ENCODE measurements around the gene SH2D5.

DNA sequence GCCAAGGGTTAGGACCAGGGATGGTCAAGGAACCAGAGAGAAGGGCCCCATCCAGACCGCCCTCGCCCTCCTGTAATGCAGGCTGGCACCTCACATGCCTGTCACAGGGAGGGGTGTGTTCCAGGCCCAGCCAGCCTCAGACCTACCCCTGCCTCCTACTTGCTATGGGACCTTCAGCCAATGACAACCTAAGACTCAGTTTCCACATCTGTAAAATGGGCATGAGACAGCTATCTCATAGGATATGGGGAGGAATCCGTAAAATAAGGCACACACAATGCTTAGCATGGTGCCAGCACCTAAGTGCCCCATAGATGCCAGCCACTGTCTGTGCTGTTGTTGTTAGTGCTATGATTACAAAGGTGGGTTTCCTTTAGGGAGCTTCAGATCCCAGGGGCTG is 22.6 kb downstream of the SH2D5 start:
- TF ChIP-seq, protein P1, sequence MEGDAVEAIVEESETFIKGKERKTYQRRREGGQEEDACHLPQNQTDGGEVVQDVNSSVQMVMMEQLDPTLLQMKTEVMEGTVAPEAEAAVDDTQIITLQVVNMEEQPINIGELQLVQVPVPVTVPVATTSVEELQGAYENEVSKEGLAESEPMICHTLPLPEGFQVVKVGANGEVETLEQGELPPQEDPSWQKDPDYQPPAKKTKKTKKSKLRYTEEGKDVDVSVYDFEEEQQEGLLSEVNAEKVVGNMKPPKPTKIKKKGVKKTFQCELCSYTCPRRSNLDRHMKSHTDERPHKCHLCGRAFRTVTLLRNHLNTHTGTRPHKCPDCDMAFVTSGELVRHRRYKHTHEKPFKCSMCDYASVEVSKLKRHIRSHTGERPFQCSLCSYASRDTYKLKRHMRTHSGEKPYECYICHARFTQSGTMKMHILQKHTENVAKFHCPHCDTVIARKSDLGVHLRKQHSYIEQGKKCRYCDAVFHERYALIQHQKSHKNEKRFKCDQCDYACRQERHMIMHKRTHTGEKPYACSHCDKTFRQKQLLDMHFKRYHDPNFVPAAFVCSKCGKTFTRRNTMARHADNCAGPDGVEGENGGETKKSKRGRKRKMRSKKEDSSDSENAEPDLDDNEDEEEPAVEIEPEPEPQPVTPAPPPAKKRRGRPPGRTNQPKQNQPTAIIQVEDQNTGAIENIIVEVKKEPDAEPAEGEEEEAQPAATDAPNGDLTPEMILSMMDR (IDR thresholded peaks at IDR 0.05): no peak
- no peak for TF ChIP-seq POLR2AphosphoS5 (IDR thresholded peaks at IDR 0.05)
- TF ChIP-seq EP300 (IDR thresholded peaks at IDR 0.05): no peak
- TF ChIP-seq POLR2A (IDR thresholded peaks at IDR 0.05): no peak
